Airway epithelial cell (primary cell): ENCODE results near the gene IRF2. TPM values are rescaled to one million over a fixed set of nuclear protein-coding genes. Genes with fewer than 3 reads are reported as not detected.

ENCODE experiments used
- total RNA-seq: library from RNA; depleted of rRNA; stranded (reverse); fragments of >200 nt; gene quantifications from 2 replicates; pipeline ENCODE4 v1.2.3, GENCODE V29; 2015

The IRF2 gene
- 15.3 and 21.9 TPM in 2 replicates for total RNA-seq

GRCh38 chr4:184474263-184475095 is at the start of gene IRF2:
Gene IRF2, minus strand, starts transcription at chr4:184474550. Its CDS starts 45,486 bp downstream, at chr4:184429064.

Other genes starting within 250 kb of the IRF2 start
- gene CASP3, start 174.9 kb upstream of the IRF2 start, total RNA-seq = 20.1 and 30.1 TPM in 2 replicates
- gene PRIMPOL, start 175.2 kb upstream of the IRF2 start, total RNA-seq = 10.2 and 12.8 TPM in 2 replicates